ENCODE results near the gene MRGPRX2. TPM values are rescaled to one million over a fixed set of nuclear protein-coding genes. Genes with fewer than 3 reads are reported as not detected.

MRGPRX2 gene
- total and polyA plus RNA-seq, 2 of the 13 experiments (the other 11 are each of a cell fraction or from before 2014, with no cell fraction given) = not detected

GRCh38 chr11:19102521-19102900 is 42.0 kb upstream of the MRGPRX2 start:
- Histone ChIP-seq H3K4me1 (ENCODE audit: insufficient read depth, low read length) (no peaks in the 10 kb centered on the region), H4K20me1 (ENCODE audit: insufficient read depth, low read length) (no peaks in the 10 kb centered on the region), H3K4me2 (ENCODE audit: low read depth, low read length) (no peak overlapping the region), H3K9ac (ENCODE audit: insufficient read depth, low read depth, low read length) (no peak overlapping the region), H3K27me3 (ENCODE audit: control insufficient read depth in 1 of 2, insufficient read depth in 2 of 2, low read length in 2 of 2) (peaks cover 0 to 19% of the 10 kb centered on the region in 2 experiments; a peak in 2 of 5 replicates), H3K36me3 (replicated peaks in 1 of 2; ENCODE audit: control insufficient read depth in 1 of 2, insufficient read depth in 2 of 2, low read length in 2 of 2) (no peaks in the 10 kb centered on the region), H3K9me3 (ENCODE audit: low read length) (no peaks in the 10 kb centered on the region), H3K27ac (ENCODE audit: extremely low read length, insufficient read depth, low read length) (no peak overlapping the region), H3K4me3 (replicated peaks in 1 of 3; ENCODE audit: insufficient read depth in 1 of 3, low read depth in 2 of 3, low read length in 3 of 3) (no peak overlapping the region), H3K79me2 (ENCODE audit: insufficient read depth, low read length) (no peaks in the 10 kb centered on the region), H2AFZ (ENCODE audit: low read length) (no peak overlapping the region)
- ATAC-seq (no peak), FAIRE-seq (no peak), DNase-seq (ENCODE audit: low spot score) (no peak)
- TF ChIP-seq PCBP2 (optimal IDR thresholded peaks at IDR 0.05; ENCODE audit: low read depth, low read length, poor library complexity, severe bottlenecking) = no peak
- no peak for TF ChIP-seq PRMT3 (CRISPR knock-in tag; IDR thresholded peaks at IDR 0.05; ENCODE audit: borderline replicate concordance, low read depth)
- no peak for TF ChIP-seq ELF1 (CRISPR knock-in tag; IDR thresholded peaks at IDR 0.05)
- TF ChIP-seq ZNF883 (CRISPR knock-in tag; IDR thresholded peaks at IDR 0.05; ENCODE audit: not compliant biosample characterization) = no peak
- TF ChIP-seq HNRNPL (IDR thresholded peaks at IDR 0.05; ENCODE audit: low read depth, low read length) = no peak
- TF ChIP-seq SRF (IDR thresholded peaks at IDR 0.05; ENCODE audit: low read depth, low read length) = no peak
- TF ChIP-seq ZFP37 (CRISPR knock-in tag; IDR thresholded peaks at IDR 0.05; ENCODE audit: borderline replicate concordance) = no peak
- no peak for TF ChIP-seq MBD4 (IDR thresholded peaks at IDR 0.05; ENCODE audit: borderline replicate concordance, low read length)
- TF ChIP-seq ZNF567 (CRISPR knock-in tag; IDR thresholded peaks at IDR 0.05; ENCODE audit: borderline replicate concordance) = no peak
- TF ChIP-seq RXRB (CRISPR knock-in tag; IDR thresholded peaks at IDR 0.05; ENCODE audit: borderline replicate concordance) = no peak
- no peak for TF ChIP-seq YEATS4 (CRISPR knock-in tag; IDR thresholded peaks at IDR 0.05; ENCODE audit: borderline replicate concordance)
- no peak for TF ChIP-seq FOXK1 (CRISPR knock-in tag; IDR thresholded peaks at IDR 0.05; ENCODE audit: borderline replicate concordance, low read depth)
- TF ChIP-seq, protein P1, sequence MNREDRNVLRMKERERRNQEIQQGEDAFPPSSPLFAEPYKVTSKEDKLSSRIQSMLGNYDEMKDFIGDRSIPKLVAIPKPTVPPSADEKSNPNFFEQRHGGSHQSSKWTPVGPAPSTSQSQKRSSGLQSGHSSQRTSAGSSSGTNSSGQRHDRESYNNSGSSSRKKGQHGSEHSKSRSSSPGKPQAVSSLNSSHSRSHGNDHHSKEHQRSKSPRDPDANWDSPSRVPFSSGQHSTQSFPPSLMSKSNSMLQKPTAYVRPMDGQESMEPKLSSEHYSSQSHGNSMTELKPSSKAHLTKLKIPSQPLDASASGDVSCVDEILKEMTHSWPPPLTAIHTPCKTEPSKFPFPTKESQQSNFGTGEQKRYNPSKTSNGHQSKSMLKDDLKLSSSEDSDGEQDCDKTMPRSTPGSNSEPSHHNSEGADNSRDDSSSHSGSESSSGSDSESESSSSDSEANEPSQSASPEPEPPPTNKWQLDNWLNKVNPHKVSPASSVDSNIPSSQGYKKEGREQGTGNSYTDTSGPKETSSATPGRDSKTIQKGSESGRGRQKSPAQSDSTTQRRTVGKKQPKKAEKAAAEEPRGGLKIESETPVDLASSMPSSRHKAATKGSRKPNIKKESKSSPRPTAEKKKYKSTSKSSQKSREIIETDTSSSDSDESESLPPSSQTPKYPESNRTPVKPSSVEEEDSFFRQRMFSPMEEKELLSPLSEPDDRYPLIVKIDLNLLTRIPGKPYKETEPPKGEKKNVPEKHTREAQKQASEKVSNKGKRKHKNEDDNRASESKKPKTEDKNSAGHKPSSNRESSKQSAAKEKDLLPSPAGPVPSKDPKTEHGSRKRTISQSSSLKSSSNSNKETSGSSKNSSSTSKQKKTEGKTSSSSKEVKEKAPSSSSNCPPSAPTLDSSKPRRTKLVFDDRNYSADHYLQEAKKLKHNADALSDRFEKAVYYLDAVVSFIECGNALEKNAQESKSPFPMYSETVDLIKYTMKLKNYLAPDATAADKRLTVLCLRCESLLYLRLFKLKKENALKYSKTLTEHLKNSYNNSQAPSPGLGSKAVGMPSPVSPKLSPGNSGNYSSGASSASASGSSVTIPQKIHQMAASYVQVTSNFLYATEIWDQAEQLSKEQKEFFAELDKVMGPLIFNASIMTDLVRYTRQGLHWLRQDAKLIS (CRISPR knock-in tag; IDR thresholded peaks at IDR 0.05) = no peak
- ChIA-PET POLR2A (no interaction called here), CTCF (ENCODE audit: low intra/inter-chr PET ratio, low total read pairs) (no interaction called here)
- in situ Hi-C loops (cut with HindIII; ENCODE audit: extremely low pct_ligation_motif_present, low pct_unique_long_range_greater_than_20kb) (no loop called here), intact Hi-C loops (cut with micrococcal nuclease; ENCODE audit: unreplicated experiment) (no loop called here)
- 0% methylated on average over 1 of the region's 1 CpG for WGBS (ENCODE audit: low lambda C conversion rate)
- no TSS peak for BruUV-seq (replicated peaks)
